ENCODE measurements around the gene TBC1D9. TPM values are rescaled to one million over a fixed set of nuclear protein-coding genes. Genes with fewer than 3 reads are reported as not detected.

TBC1D9 gene
- total RNA-seq, 1 donor from 2014 or later, result 20.3 TPM

DNA sequence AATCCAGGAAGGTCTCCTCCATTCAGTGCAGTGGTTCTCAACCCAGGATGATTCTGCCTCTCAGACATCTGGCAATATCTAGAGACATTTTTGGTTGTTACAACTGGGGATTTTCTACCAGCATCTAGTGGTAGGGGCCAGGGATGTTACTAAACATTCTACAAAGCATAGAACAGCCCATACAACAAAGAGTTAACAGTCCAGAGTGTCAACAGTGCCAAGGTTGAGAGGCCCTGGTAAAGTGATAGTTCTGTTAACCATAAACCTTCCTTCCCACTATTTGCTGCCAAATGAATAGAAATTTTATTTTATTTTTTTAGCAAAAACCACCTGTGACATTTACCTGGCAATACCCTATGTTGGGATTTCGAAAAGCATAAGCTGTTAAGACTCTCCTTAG is 94.6 kb downstream of the TBC1D9 start:
- TF ChIP-seq, protein P1, sequence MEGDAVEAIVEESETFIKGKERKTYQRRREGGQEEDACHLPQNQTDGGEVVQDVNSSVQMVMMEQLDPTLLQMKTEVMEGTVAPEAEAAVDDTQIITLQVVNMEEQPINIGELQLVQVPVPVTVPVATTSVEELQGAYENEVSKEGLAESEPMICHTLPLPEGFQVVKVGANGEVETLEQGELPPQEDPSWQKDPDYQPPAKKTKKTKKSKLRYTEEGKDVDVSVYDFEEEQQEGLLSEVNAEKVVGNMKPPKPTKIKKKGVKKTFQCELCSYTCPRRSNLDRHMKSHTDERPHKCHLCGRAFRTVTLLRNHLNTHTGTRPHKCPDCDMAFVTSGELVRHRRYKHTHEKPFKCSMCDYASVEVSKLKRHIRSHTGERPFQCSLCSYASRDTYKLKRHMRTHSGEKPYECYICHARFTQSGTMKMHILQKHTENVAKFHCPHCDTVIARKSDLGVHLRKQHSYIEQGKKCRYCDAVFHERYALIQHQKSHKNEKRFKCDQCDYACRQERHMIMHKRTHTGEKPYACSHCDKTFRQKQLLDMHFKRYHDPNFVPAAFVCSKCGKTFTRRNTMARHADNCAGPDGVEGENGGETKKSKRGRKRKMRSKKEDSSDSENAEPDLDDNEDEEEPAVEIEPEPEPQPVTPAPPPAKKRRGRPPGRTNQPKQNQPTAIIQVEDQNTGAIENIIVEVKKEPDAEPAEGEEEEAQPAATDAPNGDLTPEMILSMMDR (conservative IDR thresholded peaks at IDR 0.05; ENCODE audit: low read depth, low read length), result no peak
- H3K4me3 ChIP-seq (ENCODE audit: low read depth, low read length), result no peak overlapping the region
- DNase-seq (ENCODE audit: low read depth), result no peak

DNA sequence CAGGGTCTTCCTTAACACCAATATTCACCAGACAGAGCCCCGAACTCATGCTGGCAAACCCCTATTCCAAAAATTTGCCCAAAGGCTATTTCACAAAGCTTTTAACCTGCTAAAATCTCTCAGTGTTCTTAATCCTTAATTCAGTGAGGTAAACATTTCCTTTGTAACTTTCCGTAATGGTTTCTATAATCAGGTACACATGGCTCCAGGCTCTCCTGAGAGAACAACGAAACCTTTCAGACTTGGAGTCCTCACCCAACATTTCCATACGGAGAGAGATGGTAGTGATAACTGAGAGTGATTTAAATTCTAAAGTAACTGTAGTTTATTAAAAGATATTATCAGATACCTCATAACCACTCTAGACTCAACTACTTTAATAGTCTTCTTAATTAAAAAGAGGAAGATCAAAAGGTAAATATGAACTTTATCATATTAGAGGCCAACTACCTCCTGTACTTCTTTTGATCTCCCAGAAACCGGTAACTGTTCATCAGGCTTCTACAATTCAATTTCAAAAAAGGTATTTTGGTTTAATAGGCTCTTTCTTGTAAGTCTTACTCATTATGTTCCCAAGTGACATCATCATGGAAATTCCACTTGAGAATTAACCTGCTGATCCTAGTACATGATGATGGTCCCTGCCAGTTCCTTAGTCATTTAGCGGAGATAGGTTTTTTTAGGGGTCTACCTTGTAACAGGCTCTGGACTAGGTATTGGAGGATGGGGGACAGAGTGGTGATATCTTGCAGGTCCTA is 96.1 kb downstream of the TBC1D9 start:
- H3K4me3 ChIP-seq (ENCODE audit: low read depth, low read length), result no peak overlapping the region
- TF ChIP-seq, protein P1 (conservative IDR thresholded peaks at IDR 0.05; ENCODE audit: low read depth, low read length), result no peak
- DNase-seq (ENCODE audit: low read depth), result no peak

DNA sequence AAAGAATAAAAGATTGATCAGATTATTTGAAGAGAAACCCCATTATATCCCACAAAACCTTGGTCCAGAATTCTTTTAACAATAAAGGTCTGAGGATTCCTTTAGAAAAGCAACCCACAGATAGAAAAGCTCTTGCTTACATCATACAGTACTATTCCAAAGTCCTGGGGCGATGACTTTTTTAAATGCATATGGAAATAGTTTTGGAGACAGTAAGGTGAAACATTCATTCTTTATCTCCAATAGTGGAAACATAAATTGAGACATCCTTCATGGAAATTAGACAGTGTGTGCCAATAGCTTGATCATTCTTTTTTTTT is 101.7 kb downstream of the TBC1D9 start:
- no peak for DNase-seq (ENCODE audit: low read depth)
- H3K4me3 ChIP-seq (ENCODE audit: low read depth, low read length), result no peak overlapping the region
- TF ChIP-seq, protein P1 (conservative IDR thresholded peaks at IDR 0.05; ENCODE audit: low read depth, low read length), result no peak

DNA sequence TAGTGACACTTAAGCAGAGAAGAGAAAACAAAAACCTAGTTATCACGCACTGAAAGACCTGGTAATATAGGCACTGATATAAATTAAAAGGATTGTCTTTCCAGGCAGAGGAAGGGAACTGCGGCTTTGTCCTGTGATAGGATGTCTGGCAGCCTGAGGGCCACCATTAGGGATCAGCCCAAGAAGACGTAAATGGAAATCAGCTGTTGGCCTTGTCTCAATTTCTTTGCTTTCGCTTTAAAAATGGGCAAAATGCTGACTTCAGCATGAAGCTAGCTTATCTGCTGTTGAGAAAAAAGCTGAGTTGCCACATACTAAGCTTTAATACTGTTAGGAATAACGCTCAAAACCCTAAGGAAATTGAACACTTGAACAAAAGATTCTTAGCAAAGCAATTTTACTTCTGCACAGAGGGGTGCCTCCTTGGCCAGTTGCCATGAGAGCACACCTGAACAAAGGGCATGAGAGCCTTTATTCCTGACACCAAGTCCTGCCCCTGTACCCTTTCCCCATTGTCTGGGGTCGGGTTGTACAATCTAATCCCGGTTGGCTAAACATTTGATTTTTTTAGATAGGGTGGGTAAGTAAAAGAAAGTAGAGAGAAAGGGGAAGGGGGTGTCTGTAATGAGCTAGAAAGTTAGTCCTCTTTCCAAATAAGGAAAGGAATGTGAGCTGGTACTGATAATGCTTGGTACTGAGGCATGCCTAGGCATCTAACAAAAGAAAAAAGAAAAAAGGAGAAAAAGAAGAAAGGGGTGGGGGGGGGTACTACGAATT is 102.3 kb downstream of the TBC1D9 start:
- no peak for DNase-seq (ENCODE audit: low read depth)
- TF ChIP-seq, protein P1 (conservative IDR thresholded peaks at IDR 0.05; ENCODE audit: low read depth, low read length), result no peak
- no peak overlapping the region for H3K4me3 ChIP-seq (ENCODE audit: low read depth, low read length)

DNA sequence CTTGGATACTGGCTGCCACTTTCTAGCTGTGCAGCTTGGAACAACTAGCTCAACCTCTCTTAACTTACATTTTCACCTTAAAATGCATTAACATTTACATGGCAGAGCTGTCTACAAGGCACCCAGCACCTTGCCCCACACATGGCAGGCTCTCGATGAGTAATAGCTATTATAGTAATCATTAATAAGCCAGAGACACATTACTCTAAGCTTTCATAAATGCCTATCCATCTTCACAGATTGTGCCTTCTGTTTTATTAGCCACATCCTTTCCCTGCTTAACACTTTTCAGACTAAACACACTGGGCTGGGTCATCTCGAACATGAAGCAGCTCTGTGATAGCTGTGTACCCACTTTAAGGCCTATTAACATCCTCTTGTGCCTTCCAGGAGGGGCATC is 103.6 kb downstream of the TBC1D9 start:
- no peak for DNase-seq (ENCODE audit: low read depth)
- no peak overlapping the region for H3K4me3 ChIP-seq (ENCODE audit: low read depth, low read length)
- TF ChIP-seq, protein P1 (conservative IDR thresholded peaks at IDR 0.05; ENCODE audit: low read depth, low read length), result no peak

DNA sequence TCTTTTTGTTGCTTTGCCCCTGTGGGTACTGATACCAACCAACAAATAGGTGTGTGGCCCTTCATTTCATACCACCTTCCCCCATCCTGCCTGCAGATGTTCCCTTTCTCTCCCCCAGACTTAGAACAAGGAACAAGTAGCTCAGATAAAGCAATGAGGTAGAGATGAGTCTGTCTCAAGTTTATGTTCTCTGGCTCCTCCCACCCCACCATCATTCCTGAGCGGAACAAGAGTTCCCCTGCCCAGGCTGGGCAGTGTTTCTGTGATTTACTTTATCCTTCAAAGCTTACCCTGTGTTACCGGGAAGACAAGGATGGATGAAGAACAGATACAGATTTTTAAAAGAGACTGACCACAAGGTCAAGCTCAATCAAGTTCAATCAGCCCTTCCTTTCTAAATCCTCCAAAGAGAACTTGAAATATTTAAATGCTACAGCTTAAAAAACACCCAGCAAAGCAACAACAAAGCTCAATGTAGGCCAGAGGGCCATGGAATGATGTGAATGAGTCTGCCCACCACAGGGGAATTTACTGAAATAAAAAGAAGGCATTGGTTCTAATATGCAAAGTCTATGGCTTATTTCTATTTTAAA is 107.4 kb downstream of the TBC1D9 start:
- TF ChIP-seq, protein P1 (conservative IDR thresholded peaks at IDR 0.05; ENCODE audit: low read depth, low read length), result no peak
- H3K4me3 ChIP-seq (ENCODE audit: low read depth, low read length), result no peak overlapping the region

More for the DNA sequence above, 107.4 kb downstream of the TBC1D9 start:
- DNase-seq (ENCODE audit: low read depth), result no peak

Measured in epithelial cell of proximal tubule (primary cell).